HG03442 (cell line): ENCODE data around the gene EVA1C.
"Not testable (repeated sequence)": the region's sequence is repeated elsewhere in the genome, so short reads cannot be mapped to it uniquely, and the experiment has no call there.

Source experiments
- ATAC-seq: cut with Tn5 transposase; IDR thresholded peaks from one replicate; pipeline ENCODE4 v1.9.1; 2021; ENCODE audit warnings: mild to moderate bottlenecking, moderate library complexity; ENCODE audit not compliant: unreplicated experiment

The EVA1C gene, protein sequence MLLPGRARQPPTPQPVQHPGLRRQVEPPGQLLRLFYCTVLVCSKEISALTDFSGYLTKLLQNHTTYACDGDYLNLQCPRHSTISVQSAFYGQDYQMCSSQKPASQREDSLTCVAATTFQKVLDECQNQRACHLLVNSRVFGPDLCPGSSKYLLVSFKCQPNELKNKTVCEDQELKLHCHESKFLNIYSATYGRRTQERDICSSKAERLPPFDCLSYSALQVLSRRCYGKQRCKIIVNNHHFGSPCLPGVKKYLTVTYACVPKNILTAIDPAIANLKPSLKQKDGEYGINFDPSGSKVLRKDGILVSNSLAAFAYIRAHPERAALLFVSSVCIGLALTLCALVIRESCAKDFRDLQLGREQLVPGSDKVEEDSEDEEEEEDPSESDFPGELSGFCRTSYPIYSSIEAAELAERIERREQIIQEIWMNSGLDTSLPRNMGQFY

DNA sequence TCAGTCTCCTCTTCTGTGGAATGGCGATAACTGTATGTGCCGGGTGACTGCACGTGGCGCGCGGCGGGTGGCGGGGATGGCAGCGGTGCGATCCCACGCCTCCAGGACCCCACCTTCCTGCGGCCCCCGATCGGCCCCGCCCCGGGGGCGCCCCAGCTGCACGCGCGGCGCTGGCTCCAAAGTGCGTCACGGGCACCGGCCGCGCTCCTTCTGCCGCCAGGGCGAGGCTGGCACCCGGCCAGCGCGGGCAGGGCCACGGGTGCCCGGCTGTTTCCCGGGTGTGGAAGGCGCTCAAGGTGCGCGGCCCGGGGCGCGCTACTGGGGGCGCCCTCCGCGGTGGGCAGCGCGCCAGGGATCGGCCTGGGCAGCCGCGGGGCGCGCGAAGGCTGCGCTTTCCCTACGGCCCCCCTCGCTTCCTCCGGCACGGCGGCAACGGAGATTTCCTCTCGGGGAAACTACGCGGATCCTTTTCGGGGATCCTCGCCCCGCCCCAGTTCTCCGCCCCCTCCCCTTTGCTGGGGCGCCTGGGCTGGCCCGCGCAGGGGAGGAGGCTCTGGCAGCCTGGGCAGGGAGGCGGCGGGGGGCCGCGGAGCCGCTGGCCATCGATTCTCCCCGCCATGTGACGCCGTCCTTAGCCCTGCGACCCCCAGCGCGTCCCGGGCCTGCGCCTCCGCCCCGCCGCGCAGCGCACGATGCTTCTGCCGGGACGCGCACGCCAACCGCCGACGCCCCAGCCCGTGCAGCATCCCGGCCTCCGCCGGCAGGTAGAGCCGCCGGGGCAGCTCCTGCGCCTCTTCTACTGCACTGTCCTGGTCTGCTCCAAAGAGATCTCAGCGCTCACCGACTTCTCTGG, at the start of gene EVA1C:
TSS of gene EVA1C (plus strand) at position 545 of the 853 bp plus-strand sequence. CDS start at position 693, 148 bp downstream.
- ATAC-seq = no peak

DNA sequence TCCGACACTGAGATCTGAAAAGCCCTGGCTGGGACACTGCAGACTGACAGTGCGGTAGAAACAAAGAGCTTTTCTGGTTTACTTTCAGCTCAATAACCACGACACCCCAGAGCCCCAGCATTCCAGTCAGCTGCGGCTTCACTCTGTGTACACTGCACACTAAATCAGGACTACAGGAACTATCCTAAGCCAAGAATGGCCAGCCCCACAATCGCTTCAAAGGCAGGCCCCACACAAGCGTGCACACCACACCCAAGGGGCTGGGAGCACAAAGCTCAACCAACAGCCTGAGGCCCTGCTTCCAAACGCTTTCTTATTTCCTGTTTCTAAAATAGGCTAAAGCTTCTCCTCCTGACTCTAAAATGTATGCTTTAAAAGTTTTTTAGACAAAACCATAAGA, 48.1 kb upstream of the EVA1C start:
- ATAC-seq = no peak

DNA sequence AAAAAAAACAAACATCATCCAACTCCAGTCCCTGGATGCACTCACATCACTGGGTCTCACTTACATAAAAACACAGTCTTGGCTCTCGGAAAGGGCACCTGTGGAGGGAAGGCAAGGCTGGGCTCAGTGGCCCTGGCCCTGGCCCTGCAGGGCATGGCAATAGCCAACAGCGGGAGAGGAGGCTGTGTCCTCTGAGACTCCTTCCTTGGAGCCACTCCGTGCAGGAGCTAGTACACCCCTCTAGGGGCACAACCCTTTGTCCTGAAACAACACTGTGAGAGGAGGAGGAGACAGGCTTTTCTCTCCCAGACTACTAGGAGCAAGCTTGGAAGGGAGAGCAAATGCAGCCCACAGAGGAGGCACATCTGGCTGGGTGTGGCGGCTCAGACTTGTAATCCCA, 47.7 kb upstream of the EVA1C start:
- no peak for ATAC-seq

DNA sequence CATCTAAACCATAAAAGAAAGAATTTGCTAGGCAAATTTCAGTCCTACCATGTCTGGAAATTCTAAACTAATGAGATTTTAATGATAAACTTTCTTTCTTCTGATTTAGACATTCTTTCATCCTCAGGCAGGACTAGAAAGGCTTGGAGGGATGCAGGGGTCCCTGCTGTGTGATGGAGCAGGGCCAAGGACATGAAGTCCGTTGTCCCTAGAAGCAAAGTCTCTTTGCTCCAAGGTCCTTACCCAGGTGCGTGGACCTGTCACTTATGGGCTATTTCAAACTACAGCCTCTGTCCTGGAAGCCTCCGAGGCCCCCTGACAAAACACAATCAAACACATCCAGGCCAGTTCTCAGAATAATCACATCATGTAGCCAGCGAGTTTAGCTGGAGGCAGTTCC, 46.3 kb upstream of the EVA1C start:
- ATAC-seq = no peak

DNA sequence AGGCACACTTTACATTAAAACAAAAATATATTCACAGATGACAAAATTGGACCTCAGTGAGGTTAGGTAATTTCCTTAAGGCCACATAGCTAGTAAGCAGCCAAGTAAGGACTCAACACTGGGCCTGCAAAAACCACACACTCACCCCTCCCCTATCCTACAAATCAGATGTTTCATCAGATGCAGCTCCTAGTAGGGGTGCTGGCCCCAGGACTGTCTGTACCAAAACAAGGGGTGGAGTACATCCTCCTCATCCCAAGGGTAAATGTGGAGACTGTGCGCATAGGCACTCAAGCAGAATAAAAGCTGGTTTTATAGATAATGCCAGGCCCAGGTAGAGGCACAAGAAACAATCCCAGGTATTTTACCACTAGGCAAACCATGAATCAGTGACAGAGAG, 45.3 kb upstream of the EVA1C start:
- no peak for ATAC-seq

DNA sequence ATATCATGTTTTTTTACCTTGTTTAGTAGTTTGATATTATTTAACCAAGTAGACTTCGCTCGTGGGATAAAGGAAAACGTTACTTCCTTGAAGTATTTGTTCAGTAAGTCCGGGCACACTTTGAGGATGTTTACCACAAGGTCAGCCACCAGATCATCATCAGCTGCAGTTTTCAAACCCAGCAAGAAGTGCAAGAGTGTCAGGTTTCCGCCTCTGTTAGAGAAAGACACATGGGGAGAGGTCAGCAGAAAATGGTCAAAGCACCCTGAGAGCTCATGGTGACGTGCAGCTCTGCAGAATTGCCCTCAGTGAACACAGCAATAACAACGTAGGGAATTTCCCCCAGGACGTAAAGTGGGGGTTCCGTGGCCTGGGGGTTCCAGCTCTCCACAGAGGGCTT, 44.1 kb upstream of the EVA1C start:
- no peak for ATAC-seq

DNA sequence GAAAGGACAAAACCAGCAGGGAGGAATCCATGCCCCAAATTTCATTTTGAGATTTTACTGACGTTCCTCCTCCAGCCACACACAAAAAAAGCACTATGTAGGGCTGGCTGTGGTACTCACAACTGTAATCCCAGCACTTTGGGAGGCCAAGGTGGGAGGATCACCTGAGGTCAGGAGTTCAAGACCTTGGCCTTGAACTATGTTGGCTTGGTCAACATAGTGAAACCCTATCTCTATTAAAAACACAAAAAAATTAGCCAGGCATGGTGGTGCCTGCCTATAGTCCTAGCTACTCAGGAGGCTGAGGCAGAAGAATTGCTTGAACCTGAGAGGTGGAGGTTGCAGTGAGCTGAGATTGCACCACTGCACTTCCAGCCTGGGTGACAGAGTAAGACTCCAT, 43.5 kb upstream of the EVA1C start:
- ATAC-seq = not testable (repeated sequence)

DNA sequence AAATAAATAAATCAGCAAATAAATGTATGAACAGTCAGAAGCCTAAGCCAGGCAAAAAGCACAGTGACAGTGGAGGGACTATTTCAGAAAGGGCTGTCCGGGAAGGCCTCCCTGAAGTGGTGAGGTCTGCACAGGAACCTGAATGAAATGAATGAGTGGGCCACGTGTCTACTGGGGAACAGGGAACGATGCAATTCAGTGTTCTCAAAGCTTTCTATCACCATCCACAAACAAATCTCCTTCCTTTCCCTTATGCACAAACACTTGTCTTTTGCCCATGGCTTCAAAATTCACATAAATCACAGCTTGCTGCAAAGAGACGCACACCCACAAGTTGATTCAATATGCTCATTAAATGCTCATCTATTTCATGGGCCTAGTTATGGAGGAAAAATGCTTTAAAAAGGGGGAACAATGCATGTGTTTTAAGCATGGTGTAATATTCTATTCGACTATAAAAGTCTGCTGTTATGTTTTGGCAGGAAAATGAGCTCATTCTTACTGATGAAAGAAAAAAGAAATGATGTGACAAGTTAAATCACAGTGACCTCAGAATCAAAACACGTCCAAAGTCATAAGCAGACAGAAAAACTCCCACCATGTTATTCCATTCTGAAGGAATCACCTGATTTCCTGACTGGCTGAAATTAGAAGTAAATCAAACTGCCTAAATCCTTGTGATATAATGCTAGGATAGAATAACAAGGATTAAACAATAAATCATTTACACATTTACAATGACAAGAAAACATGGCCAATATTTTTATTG, 41.3 kb upstream of the EVA1C start:
- ATAC-seq = no peak

DNA sequence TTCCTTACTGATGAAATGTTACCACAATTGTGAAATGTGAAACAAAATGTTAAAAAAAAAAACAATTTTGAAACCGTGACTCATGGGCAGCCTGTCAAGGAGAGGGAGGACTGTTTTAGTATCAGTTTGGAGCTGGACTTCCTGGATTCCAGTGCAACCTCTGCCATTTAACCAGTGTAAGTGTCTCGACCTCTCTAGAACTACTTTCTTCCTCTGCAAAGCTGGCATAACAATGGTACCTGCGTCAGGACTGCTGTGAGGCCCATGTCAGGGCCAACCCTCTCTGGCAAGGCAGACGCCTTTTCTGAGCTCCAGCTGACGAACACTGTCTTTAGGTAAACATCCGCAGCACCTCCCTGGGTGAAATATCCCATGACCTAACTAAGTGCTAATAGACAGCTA, 40.6 kb upstream of the EVA1C start:
- no peak for ATAC-seq

DNA sequence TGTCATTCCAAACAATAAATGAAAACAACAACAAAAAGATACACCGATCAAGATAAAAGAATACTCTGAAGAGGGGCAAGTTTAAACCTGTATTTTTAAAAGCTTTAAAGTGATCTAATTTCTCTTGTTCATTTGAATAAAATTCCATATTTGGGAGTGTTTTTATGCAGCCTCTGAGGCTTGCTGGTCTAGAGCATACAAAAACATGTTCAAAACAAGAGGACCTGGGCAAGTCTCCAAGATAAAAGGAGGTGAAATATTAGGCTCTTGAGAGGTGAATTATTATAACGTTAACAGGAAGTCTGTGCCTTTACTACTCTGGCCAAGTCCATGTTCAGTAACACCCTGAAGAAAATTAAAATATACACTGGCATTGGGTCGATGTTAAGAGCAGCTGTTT, 39.8 kb upstream of the EVA1C start:
- ATAC-seq = no peak

GRCh38 chr21:32377506-32377905, 35.0 kb upstream of the EVA1C start:
- ATAC-seq = no peak

- ATAC-seq = no peak
Observed at GRCh38 chr21:32377991-32378390, 34.5 kb upstream of the EVA1C start.

GRCh38 chr21:32378956-32379355, 33.5 kb upstream of the EVA1C start:
- no peak for ATAC-seq

DNA sequence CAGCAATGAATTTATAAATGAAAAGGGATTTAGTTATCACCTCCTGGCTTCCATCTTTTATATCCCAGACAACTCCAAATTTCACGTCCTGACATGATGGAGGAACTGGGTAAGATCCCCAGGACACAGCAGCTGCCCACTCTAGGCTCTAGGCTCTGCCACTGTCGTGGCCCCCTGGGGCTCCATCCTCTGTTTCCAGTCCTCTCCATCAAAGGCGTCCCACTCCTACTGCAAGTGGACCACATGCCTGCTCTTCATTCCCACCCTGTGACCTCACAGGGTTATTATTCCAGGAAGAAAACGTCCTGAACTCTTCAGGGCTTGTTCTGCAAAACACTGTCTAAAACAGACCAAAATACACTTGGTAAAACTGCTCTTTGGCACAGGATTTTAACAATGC, 31.6 kb upstream of the EVA1C start:
- no peak for ATAC-seq

DNA sequence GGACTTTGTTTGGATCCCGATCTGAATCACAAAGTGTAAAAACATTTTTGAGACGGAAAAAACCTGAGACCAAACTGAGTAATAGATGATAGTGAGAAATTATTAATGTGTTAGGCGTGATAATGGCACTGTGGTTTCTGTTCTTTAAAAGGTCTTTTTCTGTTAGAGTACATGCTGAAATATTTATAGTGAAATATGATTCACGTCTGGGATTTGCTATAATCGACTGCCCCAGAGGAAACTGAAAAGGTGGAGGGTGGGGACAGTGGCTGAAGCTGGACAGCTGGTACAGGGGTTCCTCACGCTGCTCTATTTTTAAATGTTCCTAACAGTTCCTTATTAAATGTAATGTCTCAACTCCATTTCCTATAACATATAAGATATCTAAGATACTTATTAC, 30.9 kb upstream of the EVA1C start:
- no peak for ATAC-seq

GRCh38 chr21:32382108-32382644, 30.3 kb upstream of the EVA1C start:
- ATAC-seq = no peak

DNA sequence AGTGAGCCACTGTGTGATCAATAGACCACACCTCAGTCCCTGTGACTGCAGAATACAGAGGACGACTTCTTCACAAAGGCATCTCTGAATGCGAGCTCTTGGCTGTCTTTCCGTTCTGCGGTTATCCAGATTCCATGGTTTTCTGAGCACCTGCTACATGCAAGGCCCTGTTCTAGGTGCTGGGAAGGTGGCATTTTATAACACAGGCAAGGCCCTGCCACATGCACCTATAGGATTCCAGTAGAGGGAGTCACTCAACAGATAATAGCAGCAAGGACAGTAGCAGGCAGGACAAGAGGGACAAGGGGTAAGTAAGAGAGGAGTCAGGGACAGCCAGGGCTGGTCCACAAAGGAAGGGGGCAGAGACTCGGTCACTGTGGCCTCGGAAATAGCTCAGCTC, 28.7 kb upstream of the EVA1C start:
- no peak for ATAC-seq

DNA sequence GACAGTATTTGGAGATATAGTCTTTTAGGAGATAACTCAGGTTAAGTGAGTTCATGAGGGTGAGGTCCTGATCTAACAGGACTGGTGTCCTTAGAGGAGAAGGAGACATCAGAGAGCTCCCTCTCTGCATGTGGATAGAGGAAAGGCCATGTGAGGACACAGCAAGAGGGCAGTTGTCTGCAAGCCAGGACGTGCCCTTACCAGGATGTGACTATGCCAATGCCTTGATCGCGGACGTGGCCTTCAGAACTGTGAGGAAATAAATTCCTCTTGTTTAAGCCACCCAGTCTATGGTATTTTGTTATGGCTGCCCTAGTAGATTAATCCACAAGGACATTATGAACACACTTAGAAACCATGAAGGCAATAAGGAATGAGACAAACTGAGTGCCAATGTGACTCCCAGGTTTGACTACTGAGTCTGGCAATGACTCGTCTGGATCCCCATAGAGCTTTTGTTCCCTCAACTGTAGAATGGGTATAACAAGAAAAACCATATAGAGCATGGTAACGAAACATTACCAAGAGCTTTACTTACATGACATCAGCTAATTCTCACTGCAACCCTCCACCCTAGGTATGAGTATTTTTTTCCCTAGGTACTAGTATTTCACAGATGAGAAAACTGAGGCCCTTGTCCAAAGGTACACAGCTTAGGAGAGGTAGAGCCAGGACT, 26.2 kb upstream of the EVA1C start:
- ATAC-seq = no peak

- ATAC-seq = no peak
Observed at GRCh38 chr21:32387151-32387550, 25.4 kb upstream of the EVA1C start.

GRCh38 chr21:32388306-32388705, 24.2 kb upstream of the EVA1C start:
- ATAC-seq = no peak
